B cell (primary cell): Measurements from ENCODE around the gene RNU5B-1.

Experiments
- CTCF ChIP-seq: fragments of 200-600 bp; IDR thresholded peaks from one replicate; pipeline ENCODE4 v1.8.0; 2022; ENCODE audit warnings: antibody characterized with exemption, mild to moderate bottlenecking
- EZH2 ChIP-seq: IDR thresholded peaks from 2 replicates; pipeline ENCODE4 v1.6.1; 2012; ENCODE audit warnings: borderline replicate concordance, low read depth, mild to moderate bottlenecking, moderate library complexity, low read length; ENCODE audit not compliant: insufficient read depth, poor library complexity, severe bottlenecking

- no peak for TF ChIP-seq CTCF
- TF ChIP-seq EZH2: no peak
These were observed 39.0 kb downstream of the RNU5B-1 start for GRCh38 chr15:65343374-65343981.
